DMS114 treated with DMSO at 0.1 percent for 48 hours (cell line): Measurements from ENCODE around the gene ITM2B.
"Not testable (repeated sequence)": the region's sequence is repeated elsewhere in the genome, so short reads cannot be mapped to it uniquely, and the experiment has no call there.

Experiments
- DNase-seq: peaks from one replicate; lab custom pipeline; 2025; ENCODE audit not compliant: unreplicated experiment; lab: John Stamatoyannopoulos, UW

The ITM2B gene

DNA sequence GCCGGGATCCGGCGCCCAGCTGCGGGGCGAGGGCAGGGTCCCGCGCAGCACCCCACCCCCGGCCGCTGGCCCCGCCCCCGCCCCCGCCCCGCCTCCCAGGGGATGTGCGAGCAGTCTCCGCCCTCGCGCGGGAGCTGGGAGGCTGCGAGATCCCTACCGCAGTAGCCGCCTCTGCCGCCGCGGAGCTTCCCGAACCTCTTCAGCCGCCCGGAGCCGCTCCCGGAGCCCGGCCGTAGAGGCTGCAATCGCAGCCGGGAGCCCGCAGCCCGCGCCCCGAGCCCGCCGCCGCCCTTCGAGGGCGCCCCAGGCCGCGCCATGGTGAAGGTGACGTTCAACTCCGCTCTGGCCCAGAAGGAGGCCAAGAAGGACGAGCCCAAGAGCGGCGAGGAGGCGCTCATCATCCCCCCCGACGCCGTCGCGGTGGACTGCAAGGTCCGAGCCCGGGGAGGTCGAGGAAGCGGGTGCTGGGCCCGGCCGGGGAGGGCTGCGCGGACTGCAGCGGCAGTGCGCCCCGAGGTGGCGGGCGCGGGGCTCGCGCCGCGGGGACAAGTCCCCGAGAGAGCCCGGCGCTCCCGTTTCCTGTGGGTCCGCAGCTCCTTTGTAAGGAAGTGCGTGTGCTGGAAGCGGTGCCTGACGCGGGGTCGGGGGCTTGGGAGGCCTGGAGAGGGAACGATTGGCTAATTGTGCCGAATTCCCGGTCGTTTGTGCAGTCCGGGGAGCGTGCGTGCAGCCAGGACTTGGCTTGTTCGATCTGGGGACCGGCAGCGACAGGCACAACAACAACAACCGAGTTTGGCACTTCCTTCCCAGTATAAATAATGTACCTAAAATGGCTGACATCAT lies at the start of gene ITM2B:
TSS of gene ITM2B (plus strand) at position 161 of the 843 bp plus-strand sequence. CDS start at position 316, 155 bp downstream.
- DNase-seq: peak; percentile 31

DNA sequence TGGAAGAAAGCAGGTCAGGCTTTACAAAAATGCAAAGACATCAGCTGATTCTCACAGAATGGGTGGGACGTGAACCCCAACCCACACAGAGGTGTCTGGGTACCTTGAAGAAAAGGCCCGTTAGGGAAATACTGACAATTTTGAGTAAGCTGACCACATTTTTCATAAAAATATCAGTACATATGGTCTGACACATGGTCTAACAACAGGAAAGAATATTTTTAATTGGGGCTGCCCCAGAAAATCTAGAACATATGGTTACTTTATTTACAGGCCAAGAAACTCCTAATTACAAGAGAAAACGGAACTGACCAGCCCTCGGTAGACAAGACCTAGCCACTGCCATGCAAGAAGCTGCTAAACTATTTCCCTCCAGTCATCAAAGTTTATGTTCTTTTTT lies 48.7 kb upstream of the ITM2B start:
- DNase-seq: no peak

DNA sequence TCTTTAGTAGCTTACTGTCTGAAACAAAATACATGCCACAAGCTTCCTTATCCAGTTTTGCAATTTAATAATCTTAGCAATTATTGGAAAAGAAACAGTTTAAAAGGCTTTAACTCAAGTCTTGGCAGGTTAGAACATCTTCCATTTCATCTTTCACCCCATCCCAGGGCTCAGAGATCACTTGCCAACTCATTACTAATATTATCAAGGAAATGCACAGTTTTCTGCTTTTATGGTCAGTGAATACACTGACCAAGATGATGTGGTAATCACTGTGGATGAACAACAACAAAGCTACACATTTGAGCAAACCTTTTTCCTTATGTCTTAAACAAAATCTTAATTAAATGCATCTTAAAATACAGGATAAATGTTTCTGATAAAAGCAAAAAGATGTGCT lies 48.0 kb upstream of the ITM2B start:
- no peak for DNase-seq

DNA sequence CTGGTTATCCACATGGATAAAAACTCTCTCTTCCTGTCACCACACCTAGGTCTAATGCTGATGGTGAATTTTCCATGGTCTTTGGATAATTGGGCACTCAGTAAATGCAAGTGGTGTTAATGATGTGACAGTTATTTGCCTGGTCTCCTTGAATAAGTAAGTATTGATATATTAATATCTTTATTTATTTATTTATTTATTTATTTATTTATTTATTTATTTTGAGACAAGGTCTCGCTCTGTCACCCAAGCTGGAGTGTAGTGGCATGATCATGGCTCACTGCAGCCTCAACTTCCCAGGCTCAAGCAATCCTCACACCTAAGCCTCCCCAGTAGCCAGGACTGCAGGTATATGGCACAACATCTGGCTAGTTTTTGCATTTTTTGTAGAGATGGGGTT lies 46.3 kb upstream of the ITM2B start:
- DNase-seq: no peak

DNA sequence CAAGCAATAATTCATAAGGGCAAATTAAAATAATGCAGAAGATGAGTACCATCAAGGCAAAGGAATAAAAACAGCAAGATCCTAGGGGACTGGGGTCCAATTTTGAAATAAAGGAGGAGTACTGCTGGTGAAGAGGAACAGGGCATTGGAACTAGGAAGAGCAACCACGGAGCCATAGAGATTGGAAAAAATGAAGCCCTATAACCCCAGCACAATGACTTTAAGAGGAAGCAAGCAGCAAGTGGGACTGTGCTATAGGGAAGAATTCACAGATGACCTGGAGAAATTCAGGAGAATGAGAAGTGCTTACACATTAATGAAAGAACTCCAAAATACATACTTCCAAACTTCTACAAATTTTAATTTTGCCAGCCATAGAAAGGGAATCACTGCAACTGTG lies 44.9 kb upstream of the ITM2B start:
- DNase-seq: no peak

DNA sequence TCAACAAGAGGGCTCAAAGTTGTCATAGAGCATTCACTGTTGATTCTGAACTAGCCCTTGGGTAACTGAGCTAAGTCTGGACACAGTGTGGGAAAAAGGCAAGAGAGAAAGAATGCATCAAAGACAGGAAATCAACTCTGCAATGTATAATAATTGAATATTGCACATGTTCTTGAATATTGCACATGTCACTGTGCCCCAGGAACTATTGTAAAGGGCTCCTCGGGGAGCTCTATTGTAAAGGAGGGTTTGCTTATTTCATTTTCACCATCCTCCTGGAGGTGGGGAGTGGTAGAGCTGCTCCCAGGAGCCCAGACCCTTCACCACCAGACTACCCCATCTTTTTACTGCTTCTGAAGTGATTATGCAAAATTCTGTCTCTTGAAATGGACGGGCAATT lies 44.4 kb upstream of the ITM2B start:
- DNase-seq: no peak

DNA sequence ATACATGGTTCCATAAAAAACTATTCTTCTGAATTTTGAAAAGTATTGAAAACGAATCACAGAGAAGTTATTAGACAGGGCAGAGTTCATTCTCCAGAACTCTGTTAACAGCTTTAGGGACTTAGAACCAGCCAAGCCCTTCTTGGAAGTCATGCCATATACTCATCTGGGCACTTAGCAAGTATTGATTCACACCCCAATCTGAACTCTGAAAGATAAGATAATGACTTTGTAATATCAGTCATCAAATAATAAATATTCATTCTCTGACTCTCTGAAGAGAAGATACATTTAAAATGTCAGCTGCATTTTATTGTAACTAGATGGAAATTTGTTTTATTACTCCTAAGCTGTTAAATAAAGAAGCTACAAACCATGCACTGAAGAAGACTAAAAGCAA lies 43.8 kb upstream of the ITM2B start:
- DNase-seq: no peak

DNA sequence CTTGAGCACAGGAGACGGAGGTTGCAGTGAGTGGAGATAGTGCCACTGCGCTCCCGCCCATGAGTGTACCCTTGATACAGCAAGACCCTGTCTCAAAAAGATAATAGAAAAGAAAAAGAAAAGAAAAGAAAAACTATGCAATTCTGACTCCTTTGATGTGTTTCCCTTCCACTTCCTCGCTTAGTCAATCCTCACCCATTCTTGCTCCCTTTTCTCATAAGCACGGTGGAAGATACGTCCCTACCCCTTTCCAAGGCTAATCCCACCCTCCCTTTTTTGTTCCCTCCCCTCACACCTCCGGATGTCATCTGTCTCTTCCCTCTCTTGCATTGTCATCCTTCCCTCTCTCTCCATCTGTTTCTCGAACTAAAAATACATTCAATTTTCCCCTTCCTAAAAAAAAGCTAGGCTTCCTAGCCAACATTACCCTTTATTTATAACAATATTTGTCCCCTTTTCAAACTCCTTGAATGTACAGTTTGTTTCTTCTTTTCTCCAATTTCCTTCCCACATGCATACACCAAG lies 40.5 kb upstream of the ITM2B start:
- DNase-seq: no peak

DNA sequence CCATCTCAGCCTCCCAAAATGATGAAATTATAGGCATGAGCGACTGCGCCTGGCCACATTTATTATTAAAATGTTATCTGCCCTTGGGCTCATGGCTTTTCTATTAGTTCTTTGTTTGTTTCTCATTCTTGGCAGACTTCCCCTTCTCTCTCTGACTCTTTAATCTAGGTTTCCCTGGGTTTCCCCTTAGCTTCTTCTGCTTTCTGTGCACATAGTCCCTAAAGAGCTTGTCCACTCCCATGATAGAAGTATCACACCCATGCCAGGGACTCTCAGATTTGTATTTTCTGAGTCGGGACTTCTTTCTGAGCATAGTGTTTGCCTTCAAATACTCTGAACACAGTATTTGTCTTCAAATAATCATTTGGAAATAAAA lies 38.6 kb upstream of the ITM2B start:
- no peak for DNase-seq

DNA sequence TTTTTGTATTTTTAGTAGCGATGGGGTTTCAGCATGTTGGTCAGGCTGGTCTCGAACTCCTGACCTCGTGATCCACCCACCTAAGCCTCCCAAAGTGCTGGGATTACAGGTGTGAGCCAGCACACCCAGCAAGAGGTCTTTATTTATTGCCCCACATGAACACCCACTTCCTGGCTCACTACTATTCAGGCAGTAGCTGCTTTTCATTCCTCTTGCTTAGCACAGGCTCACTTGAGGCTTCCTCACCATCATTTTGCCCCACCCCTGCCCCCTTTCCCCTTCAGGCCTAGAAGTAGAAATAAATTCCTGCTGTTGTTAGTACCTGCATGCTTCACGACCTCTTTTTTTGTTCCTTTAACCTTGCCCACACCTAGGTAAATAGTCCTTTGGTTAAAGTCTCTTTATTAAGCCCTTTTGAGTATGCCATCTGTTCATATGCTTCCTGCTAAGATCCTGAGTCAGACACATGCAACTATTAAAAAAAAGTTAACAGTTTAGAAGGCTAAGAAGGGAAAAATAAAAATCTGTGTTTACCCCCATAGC lies 33.5 kb upstream of the ITM2B start:
- DNase-seq: no peak

DNA sequence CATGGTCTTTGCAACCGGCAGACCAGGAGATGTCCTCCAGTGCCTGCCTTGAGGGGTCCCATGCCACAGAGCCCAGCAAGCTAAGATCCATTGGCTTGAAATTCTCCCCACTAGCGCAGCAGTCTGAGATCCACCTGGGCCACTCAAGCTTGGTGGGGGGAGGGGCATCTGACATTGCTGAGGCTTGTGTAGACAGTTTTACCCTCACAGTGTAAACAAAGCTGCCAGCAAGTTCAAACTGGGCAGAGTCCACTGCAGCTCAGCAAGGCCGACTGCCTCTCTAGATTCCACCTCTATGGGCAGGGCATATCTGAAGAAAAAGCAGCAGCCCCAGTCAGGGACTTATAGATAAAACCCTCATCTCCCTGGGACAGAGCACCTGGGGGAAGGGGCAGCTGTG lies 32.0 kb upstream of the ITM2B start:
- DNase-seq: no peak

DNA sequence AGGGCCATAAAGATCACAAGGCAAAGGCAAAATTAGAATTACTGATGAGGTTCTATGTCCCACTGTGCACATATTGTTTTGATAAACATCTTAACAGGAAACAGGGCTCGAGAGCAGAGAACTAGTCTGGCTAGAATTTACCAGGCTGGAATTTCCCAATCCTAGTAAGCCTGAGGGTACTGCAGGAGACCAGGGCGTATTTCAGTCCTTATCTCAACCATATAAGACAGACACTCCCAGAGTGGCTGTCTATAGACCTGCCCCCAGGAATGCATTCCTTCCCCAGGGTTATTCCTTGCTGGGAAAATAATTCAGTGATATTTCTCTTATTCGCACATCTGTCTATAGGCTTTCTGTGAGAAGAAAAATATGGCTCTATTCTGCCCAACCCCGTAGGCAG lies 25.8 kb upstream of the ITM2B start:
- DNase-seq: not testable (repeated sequence)

DNA sequence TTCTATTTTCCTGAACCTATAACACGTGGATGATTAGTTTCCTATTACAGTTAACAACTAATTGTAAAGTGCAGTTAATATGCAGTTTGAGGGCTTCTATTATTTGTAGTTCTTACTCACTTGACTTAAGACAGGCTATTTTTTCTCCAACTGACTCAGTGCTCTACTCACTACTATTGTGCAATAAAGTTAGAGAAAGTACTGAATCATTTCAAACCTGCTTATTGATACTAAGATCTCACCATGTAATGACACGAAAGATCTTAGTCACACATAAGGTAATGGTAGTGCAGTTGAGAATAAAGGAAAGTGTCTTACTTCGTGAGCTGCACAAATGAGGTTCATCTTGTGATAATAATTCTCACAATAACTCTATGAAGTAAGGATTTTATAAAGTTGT lies 22.8 kb upstream of the ITM2B start:
- no peak for DNase-seq

DNA sequence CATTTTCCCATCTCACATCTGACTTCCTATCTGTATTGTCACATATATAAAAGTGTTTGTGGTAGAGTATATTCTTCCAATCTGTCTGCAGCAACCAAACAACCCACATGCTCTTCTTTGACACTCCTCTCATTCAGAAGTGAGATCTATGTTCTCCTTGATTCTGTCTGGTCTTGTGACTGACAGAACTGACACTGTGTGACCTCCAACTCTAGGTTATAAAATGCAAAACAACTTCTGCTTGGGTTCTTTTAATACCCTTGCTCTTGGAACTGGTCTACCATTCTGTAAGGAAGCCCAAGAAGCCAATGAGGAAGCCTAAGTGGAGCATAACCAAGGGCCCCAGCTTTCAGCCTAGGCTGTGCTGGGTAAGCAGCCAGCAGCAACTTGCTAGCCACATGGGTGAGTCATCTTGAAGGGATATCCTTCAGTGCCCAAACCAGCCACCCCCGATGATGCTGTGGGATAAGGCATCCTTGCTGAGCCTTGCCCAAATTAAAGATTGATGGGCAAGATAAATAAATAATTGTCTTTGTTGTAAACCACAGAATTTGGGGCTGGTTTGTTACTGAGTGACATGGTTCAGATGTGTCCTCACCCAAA lies 18.4 kb upstream of the ITM2B start:
- DNase-seq: no peak

DNA sequence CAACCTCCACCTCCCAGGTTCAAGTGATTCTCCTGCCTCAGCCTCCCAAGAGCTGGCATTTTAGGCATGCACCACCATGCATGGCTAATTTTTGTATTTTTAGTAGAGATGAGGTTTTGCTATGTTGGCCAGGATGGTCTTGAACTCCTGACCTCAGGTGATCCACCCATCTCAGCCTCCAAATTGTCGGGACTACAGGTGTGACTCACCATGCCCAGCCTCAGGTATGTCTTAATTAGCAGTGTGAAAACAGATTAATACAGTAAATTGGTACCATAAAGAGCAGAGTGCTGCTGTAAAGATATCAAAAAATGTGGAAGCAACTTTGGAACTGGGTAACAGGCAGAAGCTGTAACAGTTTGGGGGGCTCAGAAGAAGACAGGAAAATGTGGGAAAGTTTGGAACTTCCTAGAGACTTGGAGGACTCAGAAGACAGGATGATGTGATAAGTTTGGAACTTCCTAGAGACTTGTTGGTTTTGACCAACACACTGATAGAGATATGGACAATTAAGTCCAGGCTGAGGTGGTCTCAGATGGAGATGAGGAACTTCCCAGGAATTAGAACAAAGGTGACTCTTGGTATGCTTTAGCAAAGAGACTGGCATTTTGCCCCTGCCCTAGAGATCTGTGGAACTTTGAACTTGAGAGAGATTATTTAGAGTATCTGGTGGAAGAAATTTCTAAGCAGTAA lies 17.3 kb upstream of the ITM2B start:
- DNase-seq: not testable (repeated sequence)

DNA sequence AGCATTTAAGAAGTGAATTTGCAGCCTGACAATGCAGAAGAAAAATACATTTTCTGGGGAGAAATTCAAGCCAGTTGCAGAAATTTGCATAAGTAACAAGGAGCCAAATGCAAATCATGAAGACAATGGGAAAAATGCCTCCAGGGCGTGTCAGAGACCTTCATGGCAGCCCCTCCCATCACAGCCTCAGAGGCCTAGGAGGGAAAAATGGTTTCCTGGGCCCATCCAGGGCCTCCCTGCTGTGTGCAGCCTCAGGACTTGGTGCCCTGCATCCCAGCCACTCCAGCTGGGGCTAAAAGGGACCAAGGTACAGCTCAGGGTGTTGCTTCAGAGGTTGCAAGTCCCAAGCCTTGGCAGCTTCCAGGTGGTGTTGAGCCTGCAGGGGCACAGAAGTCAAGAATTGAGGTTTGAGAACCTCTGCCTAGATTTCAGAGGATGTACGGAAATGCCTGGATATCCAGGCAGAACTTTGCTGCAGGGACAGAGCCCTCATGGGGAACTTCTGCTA lies 16.7 kb upstream of the ITM2B start:
- DNase-seq: no peak

DNA sequence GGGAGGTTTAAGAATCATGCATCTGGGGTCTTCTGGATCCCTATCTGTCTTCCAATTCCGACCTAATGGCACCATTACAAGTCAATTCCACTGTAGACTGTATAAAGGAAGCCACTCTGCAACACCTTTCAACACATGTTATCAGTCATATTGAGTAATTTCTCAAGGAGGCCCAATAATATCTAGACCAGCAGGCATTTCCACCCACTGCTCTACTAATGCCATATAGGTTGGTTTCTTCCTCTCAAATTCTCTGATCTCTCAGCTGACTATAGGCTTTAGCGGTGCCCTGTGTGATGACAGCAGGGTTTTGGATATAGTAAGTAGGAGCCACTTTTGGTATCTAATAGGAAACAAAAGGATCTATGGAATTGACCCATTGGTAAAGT lies 12.4 kb upstream of the ITM2B start:
- no peak for DNase-seq

DNA sequence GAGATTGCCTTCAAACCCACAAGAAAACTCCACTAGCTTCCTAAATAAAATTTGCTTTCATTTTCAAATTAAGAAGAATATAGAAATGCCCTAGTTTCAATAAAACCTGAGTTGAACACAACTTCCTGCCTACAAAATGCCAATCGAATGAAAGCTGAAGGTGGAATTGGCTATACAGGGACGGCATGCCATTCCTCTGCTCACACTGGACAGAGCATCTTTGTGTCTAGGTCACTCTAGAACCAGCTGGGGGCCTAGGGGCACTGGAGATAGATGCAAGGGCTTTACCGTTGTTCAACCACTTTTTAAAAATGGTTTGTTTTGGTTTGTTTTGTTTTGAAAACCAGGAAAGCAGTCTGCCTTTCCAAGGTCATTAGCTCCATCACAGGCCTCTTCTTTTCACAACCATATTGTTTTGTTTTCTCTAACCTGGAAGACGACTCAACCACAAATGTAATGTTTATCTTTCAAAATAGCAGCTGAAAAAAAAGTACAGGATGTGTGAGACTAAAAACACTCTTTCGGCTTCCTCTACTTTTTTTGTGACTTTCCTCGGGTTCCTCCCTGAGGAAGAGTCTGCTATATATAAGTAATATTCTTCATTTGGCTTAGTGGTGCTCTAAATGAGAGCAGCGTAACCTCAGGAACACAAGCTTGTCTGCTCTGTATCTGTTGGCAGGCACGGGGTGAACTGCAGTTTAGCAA lies 11.9 kb upstream of the ITM2B start:
- DNase-seq: no peak

DNA sequence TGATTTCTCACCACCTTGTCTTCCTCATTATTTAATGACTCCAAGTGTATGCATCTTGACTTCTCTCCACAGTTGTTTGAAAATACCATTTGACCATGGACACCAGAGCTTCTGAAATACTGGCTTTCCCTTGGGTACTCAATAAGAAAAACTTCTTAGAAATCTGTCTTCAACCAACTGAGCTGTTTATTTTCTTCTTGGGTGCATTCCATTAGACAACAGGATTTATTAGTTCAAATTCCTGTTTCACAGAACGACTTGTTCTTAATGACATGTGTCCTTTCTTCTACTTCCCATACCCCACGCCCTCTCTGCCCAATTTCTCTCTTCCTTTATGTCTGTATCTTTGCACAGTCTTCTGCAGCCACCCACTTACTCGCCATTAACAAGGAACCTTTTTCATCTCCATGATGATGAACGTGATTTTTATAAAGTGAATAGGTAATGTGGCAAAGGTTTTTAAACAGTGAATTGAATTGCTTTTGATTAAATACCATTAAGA lies 11.3 kb upstream of the ITM2B start:
- no peak for DNase-seq
